Keratinocyte (primary cell): ENCODE data around the gene EXOC4.

Experiments
- CTCF ChIP-seq, 3 experiments: IDR thresholded peaks in 1 of 3; conservative IDR thresholded peaks in 1 of 3; optimal IDR thresholded peaks in 1 of 3; 2 replicates in 2 of 3; 3 replicates in 1 of 3; pipeline versions ENCODE3 to v1.5.1; 2011; ENCODE audit warnings: low read length in 3 of 3, mild to moderate bottlenecking in 3 of 3, moderate library complexity in 2 of 3, control low read depth in 1 of 3, inconsistent platforms in 1 of 3; ENCODE audit not compliant: insufficient read depth in 2 of 3; ENCODE audit errors: extremely low read depth in 1 of 3
- EZH2 ChIP-seq: IDR thresholded peaks from one replicate; pipeline ENCODE4 v1.6.1; 2012; ENCODE audit warnings: inconsistent platforms, mild to moderate bottlenecking, low read length, moderate library complexity

GRCh38 chr7:133699386-133699785, 446.5 kb downstream of the EXOC4 start:
- TF ChIP-seq CTCF (optimal IDR thresholded peaks at IDR 0.05 in 1 of 3, IDR thresholded peaks at IDR 0.05 in 1 of 3, conservative IDR thresholded peaks at IDR 0.05 in 1 of 3; ENCODE audit: extremely low read depth in 1 of 3, insufficient read depth in 2 of 3, low read length in 3 of 3) (no peak), EZH2 (no peak)
